ENCODE measurements around the gene DPP6. TPM values are rescaled to one million over a fixed set of nuclear protein-coding genes. Genes with fewer than 3 reads are reported as not detected.

The DPP6 gene
- total RNA-seq, 1 experiment from 2014 or later: not detected

GRCh38 chr7:154493594-154493993 is 441.4 kb downstream of the DPP6 start:
- no peak for TF ChIP-seq EZH2 (IDR thresholded peaks at IDR 0.05; ENCODE audit: low read depth)
- TF ChIP-seq, protein P1, sequence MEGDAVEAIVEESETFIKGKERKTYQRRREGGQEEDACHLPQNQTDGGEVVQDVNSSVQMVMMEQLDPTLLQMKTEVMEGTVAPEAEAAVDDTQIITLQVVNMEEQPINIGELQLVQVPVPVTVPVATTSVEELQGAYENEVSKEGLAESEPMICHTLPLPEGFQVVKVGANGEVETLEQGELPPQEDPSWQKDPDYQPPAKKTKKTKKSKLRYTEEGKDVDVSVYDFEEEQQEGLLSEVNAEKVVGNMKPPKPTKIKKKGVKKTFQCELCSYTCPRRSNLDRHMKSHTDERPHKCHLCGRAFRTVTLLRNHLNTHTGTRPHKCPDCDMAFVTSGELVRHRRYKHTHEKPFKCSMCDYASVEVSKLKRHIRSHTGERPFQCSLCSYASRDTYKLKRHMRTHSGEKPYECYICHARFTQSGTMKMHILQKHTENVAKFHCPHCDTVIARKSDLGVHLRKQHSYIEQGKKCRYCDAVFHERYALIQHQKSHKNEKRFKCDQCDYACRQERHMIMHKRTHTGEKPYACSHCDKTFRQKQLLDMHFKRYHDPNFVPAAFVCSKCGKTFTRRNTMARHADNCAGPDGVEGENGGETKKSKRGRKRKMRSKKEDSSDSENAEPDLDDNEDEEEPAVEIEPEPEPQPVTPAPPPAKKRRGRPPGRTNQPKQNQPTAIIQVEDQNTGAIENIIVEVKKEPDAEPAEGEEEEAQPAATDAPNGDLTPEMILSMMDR (conservative IDR thresholded peaks at IDR 0.05): no peak
- Histone ChIP-seq H3K4me1 (replicated peaks; ENCODE audit: insufficient read depth) (no peaks in the 10 kb centered on the region), H3K4me3 (no peak overlapping the region), H3K9me2 (ENCODE audit: insufficient read depth) (no peaks in the 10 kb centered on the region; the same call in 1 of the 2 replicates), H3K4me2 (no peak overlapping the region), H3K9me3 (ENCODE audit: insufficient read depth, low read depth) (no peaks in the 10 kb centered on the region), H2AFZ (no peak overlapping the region), H3K27ac (no peak overlapping the region), H4K20me1 (ENCODE audit: insufficient read depth) (no peaks in the 10 kb centered on the region), H3K36me3 (ENCODE audit: low read depth) (no peaks in the 10 kb centered on the region), H3K79me2 (ENCODE audit: low read depth) (no peaks in the 10 kb centered on the region), H3F3A (ENCODE audit: insufficient read depth, low read depth) (no peaks in the 10 kb centered on the region), H3K27me3 (ENCODE audit: insufficient read depth, low read depth) (peaks cover 55% of the 10 kb centered on the region)
- intact Hi-C loops (cut with micrococcal nuclease; ENCODE audit: unreplicated experiment): no loop called here
- no TSS peak for BruUV-seq (replicated peaks)
- ChIA-PET CTCF (no interaction called here), POLR2A (ENCODE audit: unreplicated experiment) (no interaction called here)
- DNase-seq: no peak

GRCh38 chr7:154497751-154498150 is 445.6 kb downstream of the DPP6 start:
- Histone ChIP-seq H4K20me1 (ENCODE audit: insufficient read depth) (no peaks in the 10 kb centered on the region), H3K27ac (no peak overlapping the region), H3K4me1 (replicated peaks; ENCODE audit: insufficient read depth) (no peaks in the 10 kb centered on the region), H2AFZ (no peak overlapping the region), H3K9me3 (ENCODE audit: insufficient read depth, low read depth) (no peaks in the 10 kb centered on the region), H3F3A (ENCODE audit: insufficient read depth, low read depth) (no peaks in the 10 kb centered on the region), H3K4me2 (no peak overlapping the region), H3K36me3 (ENCODE audit: low read depth) (no peaks in the 10 kb centered on the region), H3K79me2 (ENCODE audit: low read depth) (no peaks in the 10 kb centered on the region), H3K27me3 (ENCODE audit: insufficient read depth, low read depth) (peaks cover 13% of the 10 kb centered on the region), H3K9me2 (ENCODE audit: insufficient read depth) (no peaks in the 10 kb centered on the region; the same call in 1 of the 2 replicates), H3K4me3 (no peak overlapping the region)
- ChIA-PET CTCF (no interaction called here), POLR2A (ENCODE audit: unreplicated experiment) (no interaction called here)
- TF ChIP-seq, protein P1 (conservative IDR thresholded peaks at IDR 0.05): no peak
- no peak for TF ChIP-seq EZH2 (IDR thresholded peaks at IDR 0.05; ENCODE audit: low read depth)
- no peak for DNase-seq
- intact Hi-C loops (cut with micrococcal nuclease; ENCODE audit: unreplicated experiment): no loop called here
- no TSS peak for BruUV-seq (replicated peaks)

DNA sequence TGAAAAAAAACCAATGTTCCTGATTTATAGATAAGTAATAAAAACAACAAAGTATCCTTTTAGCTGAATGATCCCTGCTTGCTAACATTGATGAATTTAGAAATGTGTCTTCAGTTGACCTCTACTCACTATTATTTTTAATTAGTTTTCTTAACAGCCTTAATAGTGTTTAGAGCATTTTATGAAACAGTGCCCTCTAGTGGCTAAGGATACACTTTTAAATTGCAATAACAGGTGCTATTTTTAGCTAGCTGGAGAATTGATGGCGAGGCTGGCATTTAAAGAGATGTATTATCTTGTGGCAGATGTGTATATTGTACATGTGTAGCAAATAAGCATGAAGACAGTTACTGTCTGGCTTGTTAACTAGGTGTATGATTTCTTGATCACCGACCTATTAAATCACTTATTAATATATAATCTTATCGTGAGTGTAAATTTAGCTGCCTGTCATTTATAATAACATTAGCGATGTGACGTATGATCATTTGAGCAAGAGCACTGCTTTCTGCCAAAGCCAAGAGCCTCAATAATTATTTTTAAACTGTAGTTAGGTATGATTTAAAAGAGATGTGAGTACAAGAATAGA is 451.9 kb downstream of the DPP6 start:
- no peaks in the 10 kb centered on the region for H3K9me2 ChIP-seq (ENCODE audit: insufficient read depth)
- no peak overlapping the region for H3K27ac ChIP-seq
- H3K4me3 ChIP-seq: no peak overlapping the region
- TF ChIP-seq EZH2 (IDR thresholded peaks at IDR 0.05; ENCODE audit: low read depth): no peak
- TF ChIP-seq, protein P1 (conservative IDR thresholded peaks at IDR 0.05): peak; percentile 91
- no peaks in the 10 kb centered on the region for H3K27me3 ChIP-seq (ENCODE audit: insufficient read depth, low read depth)
- H2AFZ ChIP-seq: no peak overlapping the region
- no TSS peak for BruUV-seq (replicated peaks)
- DNase-seq: peak in 1 of 2 experiments; percentile 47
- H3F3A ChIP-seq (ENCODE audit: insufficient read depth, low read depth): no peaks in the 10 kb centered on the region
- intact Hi-C loops (cut with micrococcal nuclease; ENCODE audit: unreplicated experiment): no loop called here
- ChIA-PET CTCF (interaction anchor here (0.7 kb wide), 1 partner anchor 275 kb away, joined by 7 read pairs; no protein-coding TSS in a partner anchor), POLR2A (ENCODE audit: unreplicated experiment) (no interaction called here)
- H4K20me1 ChIP-seq (ENCODE audit: insufficient read depth): 0 out of 2 replicates have a peak, but pooled peaks cover 4% of the 10 kb centered on the region
- no peaks in the 10 kb centered on the region for H3K36me3 ChIP-seq (ENCODE audit: low read depth)
- no peaks in the 10 kb centered on the region for H3K4me1 ChIP-seq (replicated peaks; ENCODE audit: insufficient read depth)
- H3K4me2 ChIP-seq: no peak overlapping the region
- no peaks in the 10 kb centered on the region for H3K79me2 ChIP-seq (ENCODE audit: low read depth)
- no peaks in the 10 kb centered on the region for H3K9me3 ChIP-seq (ENCODE audit: insufficient read depth, low read depth)
